Coronary artery (tissue), 2 donors: ENCODE measurements around the gene RPP40.

ENCODE experiments used
- DNase-seq: peaks from one replicate; pipeline ENCODE4 v3.0.0-alpha.2; 2017; ENCODE audit warnings: low spot score
- H3K27ac ChIP-seq, 2 donors: fragments of 200-600 bp; sonication (generic); one replicate each; pipeline ENCODE4 v1.5.1; 2016 to 2019
- H3K4me3 ChIP-seq: fragments of 200-600 bp; sonication (generic); 2 replicates; pipeline ENCODE4 v1.5.1; 2016; ENCODE audit warnings: mild to moderate bottlenecking, moderate library complexity
- CTCF ChIP-seq: fragments of 200-600 bp; sonication (generic); IDR thresholded peaks from one replicate; pipeline ENCODE4 v1.5.1; 2019; ENCODE audit warnings: antibody characterized with exemption

RPP40 gene

GRCh38 chr6:5003604-5004372 is at the start of gene RPP40:
TSS of gene RPP40 (minus strand) at chr6:5004037. CDS start at chr6:5004002, 35 bp downstream.
- peak; percentile 91 for TF ChIP-seq CTCF
- H3K27ac ChIP-seq: peak within 1 kb of the TSS; percentile 89 to 95
- H3K4me3 ChIP-seq: peak within 1 kb of the TSS; percentile 73
- peak; percentile 98 for DNase-seq

- Histone ChIP-seq H3K4me3 (no peak overlapping the region), H3K27ac (no peak overlapping the region)
- no peak for DNase-seq
- TF ChIP-seq CTCF: no peak
Observed at GRCh38 chr6:5053038-5053437, 49.2 kb upstream of the RPP40 start.

- no peak for DNase-seq
- Histone ChIP-seq H3K4me3 (no peak overlapping the region), H3K27ac (no peak overlapping the region)
- TF ChIP-seq CTCF: no peak
Observed at GRCh38 chr6:5051394-5051793, 47.6 kb upstream of the RPP40 start.

- Histone ChIP-seq H3K27ac (no peak overlapping the region), H3K4me3 (no peak overlapping the region)
- TF ChIP-seq CTCF: no peak
- no peak for DNase-seq
Observed at GRCh38 chr6:5050009-5050408, 46.2 kb upstream of the RPP40 start.

GRCh38 chr6:5046430-5046829 is 42.6 kb upstream of the RPP40 start:
- peak; percentile 19 for DNase-seq
- no peak overlapping the region for H3K4me3 ChIP-seq
- TF ChIP-seq CTCF: no peak
- H3K27ac ChIP-seq: no peak overlapping the region

GRCh38 chr6:5045416-5045815 is 41.6 kb upstream of the RPP40 start:
- no peak for DNase-seq
- no peak for TF ChIP-seq CTCF
- H3K27ac ChIP-seq: no peak overlapping the region
- H3K4me3 ChIP-seq: no peak overlapping the region

- Histone ChIP-seq H3K27ac (no peak overlapping the region), H3K4me3 (no peak overlapping the region)
- DNase-seq: no peak
- no peak for TF ChIP-seq CTCF
Observed at GRCh38 chr6:5044866-5045265, 41.0 kb upstream of the RPP40 start.
